ENCODE data around the gene ZNF555.

The ZNF555 gene

GRCh38 chr19:2824129-2824528, 17.1 kb upstream of the ZNF555 start:
- FAIRE-seq (no peak), DNase-seq (ENCODE audit: low spot score) (no peak)

GRCh38 chr19:2827022-2827421, 14.3 kb upstream of the ZNF555 start:
- DNase-seq (ENCODE audit: low spot score): no peak
- FAIRE-seq: no peak

- DNase-seq (ENCODE audit: low spot score): peak; percentile 14
- FAIRE-seq: no peak
Observed at GRCh38 chr19:2827840-2828489, 13.3 kb upstream of the ZNF555 start.

- FAIRE-seq (no peak), DNase-seq (ENCODE audit: low spot score) (no peak)
Observed at GRCh38 chr19:2834294-2834871, 6.9 kb upstream of the ZNF555 start.

GRCh38 chr19:2837430-2837829, 3.8 kb upstream of the ZNF555 start:
- DNase-seq (ENCODE audit: low spot score): no peak
- no peak for FAIRE-seq

- no peak for FAIRE-seq
- DNase-seq (ENCODE audit: low spot score): no peak
Observed at GRCh38 chr19:2841855-2842574, 740 bp downstream of the ZNF555 start.

- FAIRE-seq (no peak), DNase-seq (ENCODE audit: low spot score) (no peak)
Observed at GRCh38 chr19:2845107-2845506, 3.8 kb downstream of the ZNF555 start.

GRCh38 chr19:2846180-2846894, 5.1 kb downstream of the ZNF555 start:
- FAIRE-seq (no peak), DNase-seq (ENCODE audit: low spot score) (no peak)

- FAIRE-seq (no peak), DNase-seq (ENCODE audit: low spot score) (no peak)
Observed at GRCh38 chr19:2847507-2847906, 6.2 kb downstream of the ZNF555 start.

GRCh38 chr19:2848616-2849015, 7.3 kb downstream of the ZNF555 start:
- DNase-seq (ENCODE audit: low spot score) (no peak), FAIRE-seq (no peak)

- DNase-seq (ENCODE audit: low spot score) (no peak), FAIRE-seq (no peak)
Observed at GRCh38 chr19:2850256-2850925, 9.1 kb downstream of the ZNF555 start.

- DNase-seq (ENCODE audit: low spot score): no peak
- no peak for FAIRE-seq
Observed at GRCh38 chr19:2852598-2852997, 11.3 kb downstream of the ZNF555 start.

GRCh38 chr19:2853015-2853606, 11.8 kb downstream of the ZNF555 start:
- DNase-seq (ENCODE audit: low spot score) (no peak), FAIRE-seq (no peak)

GRCh38 chr19:2854849-2855248, 13.6 kb downstream of the ZNF555 start:
- no peak for DNase-seq (ENCODE audit: low spot score)

GRCh38 chr19:2856457-2857050, 15.3 kb downstream of the ZNF555 start:
- DNase-seq (ENCODE audit: low spot score) (no peak), FAIRE-seq (no peak)

More at GRCh38 chr19:2854849-2855248, 13.6 kb downstream of the ZNF555 start:
- FAIRE-seq: no peak

GRCh38 chr19:2858864-2859263, 17.6 kb downstream of the ZNF555 start:
- FAIRE-seq: no peak

GRCh38 chr19:2863816-2864215, 22.5 kb downstream of the ZNF555 start:
- FAIRE-seq (no peak), DNase-seq (ENCODE audit: low spot score) (no peak)

More at GRCh38 chr19:2858864-2859263, 17.6 kb downstream of the ZNF555 start:
- DNase-seq (ENCODE audit: low spot score): no peak

GRCh38 chr19:2865334-2866100, 24.2 kb downstream of the ZNF555 start:
- FAIRE-seq (no peak), DNase-seq (ENCODE audit: low spot score) (no peak)

GRCh38 chr19:2866495-2867024, 25.3 kb downstream of the ZNF555 start:
- no peak for FAIRE-seq

More at GRCh38 chr19:2866495-2867024, 25.3 kb downstream of the ZNF555 start:
- DNase-seq (ENCODE audit: low spot score): no peak
